NCI-H1930 (cell line): ENCODE results near the gene LENG1.
"Not testable (repeated sequence)": the region's sequence is repeated elsewhere in the genome, so short reads cannot be mapped to it uniquely, and the experiment has no call there.

Experiments used
- DNase-seq, 2 experiments: peaks; one replicate each; lab custom pipeline; 2025; lab: John Stamatoyannopoulos, UW

The LENG1 gene

GRCh38 chr19:54159352-54160181, at the start of gene LENG1:
Gene LENG1, minus strand, starts transcription at chr19:54159721. Its CDS starts 26 bp downstream, at chr19:54159695.
- DNase-seq: peak; percentile 100

- no peak for DNase-seq
Measured at GRCh38 chr19:54208784-54209057, 49.2 kb upstream of the LENG1 start.

GRCh38 chr19:54207983-54208783, 48.7 kb upstream of the LENG1 start:
- DNase-seq: no peak

GRCh38 chr19:54207676-54207982, 48.1 kb upstream of the LENG1 start:
- no peak for DNase-seq

- DNase-seq: not testable (repeated sequence)
Measured at GRCh38 chr19:54207193-54207592, 47.7 kb upstream of the LENG1 start.

GRCh38 chr19:54206831-54207177, 47.3 kb upstream of the LENG1 start:
- no peak for DNase-seq

- DNase-seq: no peak
Measured at GRCh38 chr19:54206030-54206830, 46.7 kb upstream of the LENG1 start.

- DNase-seq: no peak
Measured at GRCh38 chr19:54204767-54205468, 45.4 kb upstream of the LENG1 start.

GRCh38 chr19:54203151-54203611, 43.7 kb upstream of the LENG1 start:
- no peak for DNase-seq

- DNase-seq: no peak
Measured at GRCh38 chr19:54201980-54202379, 42.5 kb upstream of the LENG1 start.

GRCh38 chr19:54201172-54201701, 41.7 kb upstream of the LENG1 start:
- DNase-seq: no peak

- no peak for DNase-seq
Measured at GRCh38 chr19:54199401-54199800, 39.9 kb upstream of the LENG1 start.

GRCh38 chr19:54197121-54197520, 37.6 kb upstream of the LENG1 start:
- no peak for DNase-seq

GRCh38 chr19:54196536-54196935, 37.0 kb upstream of the LENG1 start:
- DNase-seq: no peak

GRCh38 chr19:54194463-54194862, 34.9 kb upstream of the LENG1 start:
- DNase-seq: not testable (repeated sequence)

- no peak for DNase-seq
Measured at GRCh38 chr19:54193011-54193410, 33.5 kb upstream of the LENG1 start.

- no peak for DNase-seq
Measured at GRCh38 chr19:54191811-54192453, 32.4 kb upstream of the LENG1 start.

GRCh38 chr19:54191011-54191810, 31.7 kb upstream of the LENG1 start, which contains the start of gene TSEN34:
Gene TSEN34, plus strand, starts transcription at chr19:54191308. Its CDS starts 57 bp downstream, at chr19:54191365.
- DNase-seq: peak; percentile 76 to 87

- DNase-seq: peak; percentile 99 to 100
Measured at GRCh38 chr19:54190503-54191010, 31.0 kb upstream of the LENG1 start.
